H9 (cell line): Measurements from ENCODE around the gene CCSER2. TPM values are rescaled to one million over a fixed set of nuclear protein-coding genes. Genes with fewer than 3 reads are reported as not detected.

Experiments
- DNase-seq: peaks from one replicate; pipeline ENCODE4 v3.0.0-alpha.2; 2017
- H2AFZ ChIP-seq: one replicate; pipeline ENCODE4 v1.6.1; 2013; ENCODE audit warnings: mild to moderate bottlenecking, low read length, control low read depth, moderate library complexity
- H2AK5ac ChIP-seq: 2 replicates; pipeline ENCODE4 v1.6.1; 2013; ENCODE audit warnings: low read length, control low read depth, mixed read lengths; ENCODE audit not compliant: insufficient read length
- H2BK120ac ChIP-seq: one replicate; pipeline ENCODE4 v1.6.1; 2013; ENCODE audit warnings: low read depth, mild to moderate bottlenecking, low read length, control low read depth, inconsistent platforms; ENCODE audit not compliant: poor library complexity, severe bottlenecking
- H2BK12ac ChIP-seq: 2 replicates; pipeline ENCODE4 v1.6.1; 2013; ENCODE audit warnings: low read length, control low read depth, mixed read lengths, low read depth; ENCODE audit not compliant: insufficient read length
- H2BK15ac ChIP-seq: 2 replicates; pipeline ENCODE4 v1.6.1; 2013; ENCODE audit warnings: low read depth, low read length, control low read depth
- H2BK20ac ChIP-seq: one replicate; pipeline ENCODE4 v1.6.1; 2013; ENCODE audit warnings: low read depth, mild to moderate bottlenecking, low read length, control low read depth, inconsistent platforms; ENCODE audit not compliant: poor library complexity, severe bottlenecking
- H2BK5ac ChIP-seq: 2 replicates; pipeline ENCODE4 v1.6.1; 2013; ENCODE audit warnings: low read length, control low read depth, mixed read lengths; ENCODE audit not compliant: insufficient read length
- H3K14ac ChIP-seq: 2 replicates; pipeline ENCODE4 v1.6.1; 2013; ENCODE audit warnings: low read length, control low read depth; ENCODE audit not compliant: insufficient read depth
- H3K18ac ChIP-seq: 2 replicates; pipeline ENCODE4 v1.6.1; 2013; ENCODE audit warnings: low read depth, mild to moderate bottlenecking, mixed read lengths, low read length, control low read depth; ENCODE audit not compliant: insufficient read length
- H3K23ac ChIP-seq: 2 replicates; pipeline ENCODE4 v1.6.1; 2013; ENCODE audit warnings: low read length, control low read depth, mixed read lengths, low read depth; ENCODE audit not compliant: insufficient read length
- H3K23me2 ChIP-seq: 2 replicates; pipeline ENCODE4 v1.6.1; 2013; ENCODE audit warnings: low read depth, mild to moderate bottlenecking, mixed read lengths, low read length, control low read depth; ENCODE audit not compliant: insufficient read length, poor library complexity, severe bottlenecking
- H3K27ac ChIP-seq: 2 replicates; pipeline ENCODE4 v1.5.1; 2013; ENCODE audit warnings: low read length, control low read depth, mixed read lengths, low read depth; ENCODE audit not compliant: insufficient read length
- H3K27me3 ChIP-seq: 2 replicates; pipeline ENCODE4 v1.6.1; 2013; ENCODE audit warnings: low read length, control low read depth, inconsistent platforms; ENCODE audit not compliant: insufficient read depth
- H3K4ac ChIP-seq: 2 replicates; pipeline ENCODE4 v1.6.1; 2013; ENCODE audit warnings: low read depth, mild to moderate bottlenecking, control low read depth, inconsistent platforms, low read length, moderate library complexity
- H3K4me1 ChIP-seq: 2 replicates; pipeline ENCODE4 v1.6.1; 2013; ENCODE audit warnings: low read length, control low read depth, inconsistent platforms; ENCODE audit not compliant: insufficient read depth
- H3K4me2 ChIP-seq: 2 replicates; pipeline ENCODE4 v1.6.1; 2013; ENCODE audit warnings: low read length, control low read depth, mixed read lengths; ENCODE audit not compliant: insufficient read length, insufficient read depth
- H3K56ac ChIP-seq: 2 replicates; pipeline ENCODE4 v1.6.1; 2013; ENCODE audit warnings: low read depth, mild to moderate bottlenecking, mixed read lengths, low read length, control low read depth; ENCODE audit not compliant: insufficient read length
- H3K79me1 ChIP-seq: 2 replicates; pipeline ENCODE4 v1.6.1; 2013; ENCODE audit warnings: low read depth, mild to moderate bottlenecking, moderate library complexity, low read length, control low read depth, inconsistent platforms; ENCODE audit not compliant: insufficient read depth, poor library complexity, severe bottlenecking
- H3K79me2 ChIP-seq: 2 replicates; pipeline ENCODE4 v1.6.1; 2013; ENCODE audit warnings: low read length, control low read depth, inconsistent platforms; ENCODE audit not compliant: insufficient read depth
- H3K9ac ChIP-seq: 2 replicates; pipeline ENCODE4 v1.6.1; 2013; ENCODE audit warnings: low read length, control low read depth, mixed read lengths; ENCODE audit not compliant: insufficient read length; ENCODE audit errors: extremely low read depth
- H3K9me3 ChIP-seq: one replicate; pipeline ENCODE4 v1.6.1; 2013; ENCODE audit warnings: low read depth, low read length, inconsistent platforms; ENCODE audit not compliant: control insufficient read depth
- H3T11ph ChIP-seq: one replicate; pipeline ENCODE4 v1.6.1; 2013; ENCODE audit warnings: mild to moderate bottlenecking, low read length, control low read depth, inconsistent platforms
- H4K20me1 ChIP-seq: one replicate; pipeline ENCODE4 v1.6.1; 2013; ENCODE audit not compliant: control insufficient read depth, insufficient read length, insufficient read depth
- H4K5ac ChIP-seq: 2 replicates; pipeline ENCODE4 v1.6.1; 2013; ENCODE audit warnings: low read depth, mild to moderate bottlenecking, mixed read lengths, low read length, control low read depth; ENCODE audit not compliant: insufficient read length
- H4K8ac ChIP-seq: replicated peaks from 2 replicates; pipeline ENCODE4 v1.6.1; 2013; ENCODE audit warnings: low read length, control low read depth, mixed read lengths, low read depth; ENCODE audit not compliant: insufficient read length
- H4K91ac ChIP-seq: 2 replicates; pipeline ENCODE4 v1.6.1; 2013; ENCODE audit warnings: low read depth, mild to moderate bottlenecking, moderate library complexity, mixed read lengths, low read length, control low read depth; ENCODE audit not compliant: insufficient read length
- H3K27ac Mint-ChIP-seq, 3 experiments: 2 replicates in 2 of 3; 3 replicates in 1 of 3; pipeline ENCODE4 v1.8.0; 2020 to 2021; ENCODE audit warnings: mixed read lengths in 3 of 3, mild to moderate bottlenecking in 1 of 3, moderate library complexity in 1 of 3
- H3K27me3 Mint-ChIP-seq: 2 replicates; pipeline ENCODE4 v1.8.0; 2021; ENCODE audit warnings: low read depth, mild to moderate bottlenecking, moderate library complexity, mixed read lengths
- H3K36me3 Mint-ChIP-seq, 3 experiments: 2 replicates in 2 of 3; 3 replicates in 1 of 3; pipeline ENCODE4 v1.8.0; 2020 to 2021; ENCODE audit warnings: low read depth in 3 of 3, mixed read lengths in 3 of 3; ENCODE audit not compliant: insufficient read depth in 1 of 3
- H3K4me1 Mint-ChIP-seq, 2 experiments: 2 replicates each; pipeline ENCODE4 v1.8.0; 2020; ENCODE audit warnings: mixed read lengths in 2 of 2
- H3K4me3 Mint-ChIP-seq, 2 experiments: 2 replicates in 1 of 2; 3 replicates in 1 of 2; pipeline ENCODE4 v1.8.0; 2020 to 2021; ENCODE audit warnings: mild to moderate bottlenecking in 2 of 2, mixed read lengths in 2 of 2, moderate library complexity in 1 of 2
- H3K9me3 Mint-ChIP-seq, 2 experiments: 2 replicates in 1 of 2; 3 replicates in 1 of 2; pipeline ENCODE4 v1.8.0; 2020; ENCODE audit warnings: mild to moderate bottlenecking in 2 of 2, mixed read lengths in 2 of 2, moderate library complexity in 1 of 2
- WGBS: extraction: QIAGEN DNeasy Blood & Tissue Kit; methylation state at CpG from one replicate; pipeline ENCODE4 v1.1.7; 2013; ENCODE audit warnings: missing lambda C conversion rate, low lambda C conversion rate, mixed read lengths; ENCODE audit not compliant: insufficient read length; ENCODE audit errors: extremely low coverage; 5-methylcytosine and 5-hydroxymethylcytosine counted together
- total RNA-seq: library from RNA; stranded (reverse); gene quantifications from 2 replicates; pipeline ENCODE4 v1.2.1, GENCODE V29; 2021
- TF ChIP-seq, protein P1 (sequence below): fragments of 200-600 bp; sonication (generic); conservative IDR thresholded peaks from 3 replicates; pipeline ENCODE4 v1.8.0; 2021; ENCODE audit warnings: antibody characterized with exemption, mild to moderate bottlenecking

The CCSER2 gene
- total RNA-seq, 1 experiment from 2014 or later: 22.2 TPM

GRCh38 chr10:84511709-84512285 lies 183.4 kb downstream of the CCSER2 start:
- no peaks in the 10 kb centered on the region for H3K9me3 ChIP-seq
- no peak overlapping the region for H2AFZ ChIP-seq
- H3K79me2 ChIP-seq: no peaks in the 10 kb centered on the region
- no peak for DNase-seq
- Mint-ChIP-seq H3K27ac (peak overlapping the region in 1 of 3 experiments; percentile 25; a peak in 2 of 7 replicates), H3K4me1 (peaks cover 12 to 21% of the 10 kb centered on the region in 2 experiments), H3K27me3 (no peaks in the 10 kb centered on the region), H3K4me3 (no peak overlapping the region), H3K36me3 (peaks cover 5 to 14% (median 6%) of the 10 kb centered on the region in 3 experiments; a peak in 6 of 7 replicates), H3K9me3 (no peaks in the 10 kb centered on the region)
- no peak overlapping the region for H2BK20ac ChIP-seq
- no peak overlapping the region for H3K23ac ChIP-seq
- no peak overlapping the region for H2BK5ac ChIP-seq
- no CpG with 5 or more reads among the region's 5 CpGs for WGBS
- H3K56ac ChIP-seq: no peak overlapping the region
- H2BK12ac ChIP-seq: no peak overlapping the region
- H3K14ac ChIP-seq: no peak overlapping the region
- H3K9ac ChIP-seq: no peak overlapping the region
- H3K27me3 ChIP-seq: no peaks in the 10 kb centered on the region
- no peak overlapping the region for H2BK15ac ChIP-seq
- H3K18ac ChIP-seq: no peak overlapping the region
- no peak overlapping the region for H3K4me2 ChIP-seq
- no peaks in the 10 kb centered on the region for H3K4me1 ChIP-seq
- H3K4ac ChIP-seq: no peak overlapping the region
- H3K79me1 ChIP-seq: no peaks in the 10 kb centered on the region
- H4K5ac ChIP-seq: no peak overlapping the region
- no peak overlapping the region for H2AK5ac ChIP-seq
- no peak overlapping the region for H2BK120ac ChIP-seq
- H3K23me2 ChIP-seq: no peaks in the 10 kb centered on the region
- TF ChIP-seq, protein P1, sequence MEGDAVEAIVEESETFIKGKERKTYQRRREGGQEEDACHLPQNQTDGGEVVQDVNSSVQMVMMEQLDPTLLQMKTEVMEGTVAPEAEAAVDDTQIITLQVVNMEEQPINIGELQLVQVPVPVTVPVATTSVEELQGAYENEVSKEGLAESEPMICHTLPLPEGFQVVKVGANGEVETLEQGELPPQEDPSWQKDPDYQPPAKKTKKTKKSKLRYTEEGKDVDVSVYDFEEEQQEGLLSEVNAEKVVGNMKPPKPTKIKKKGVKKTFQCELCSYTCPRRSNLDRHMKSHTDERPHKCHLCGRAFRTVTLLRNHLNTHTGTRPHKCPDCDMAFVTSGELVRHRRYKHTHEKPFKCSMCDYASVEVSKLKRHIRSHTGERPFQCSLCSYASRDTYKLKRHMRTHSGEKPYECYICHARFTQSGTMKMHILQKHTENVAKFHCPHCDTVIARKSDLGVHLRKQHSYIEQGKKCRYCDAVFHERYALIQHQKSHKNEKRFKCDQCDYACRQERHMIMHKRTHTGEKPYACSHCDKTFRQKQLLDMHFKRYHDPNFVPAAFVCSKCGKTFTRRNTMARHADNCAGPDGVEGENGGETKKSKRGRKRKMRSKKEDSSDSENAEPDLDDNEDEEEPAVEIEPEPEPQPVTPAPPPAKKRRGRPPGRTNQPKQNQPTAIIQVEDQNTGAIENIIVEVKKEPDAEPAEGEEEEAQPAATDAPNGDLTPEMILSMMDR: no peak
- H3T11ph ChIP-seq: no peak overlapping the region
- no peak overlapping the region for H3K27ac ChIP-seq
- H4K91ac ChIP-seq: no peak overlapping the region
- H4K20me1 ChIP-seq: no peaks in the 10 kb centered on the region
- H4K8ac ChIP-seq: no peak overlapping the region
